Measurements from ENCODE around the gene BLACAT1. TPM values are rescaled to one million over a fixed set of nuclear protein-coding genes. Genes with fewer than 3 reads are reported as not detected.
A peak's percentile ranks its signal among the peaks of the same experiment; 100 is the strongest.
"Not testable (repeated sequence)": the region's sequence is repeated elsewhere in the genome, so short reads cannot be mapped to it uniquely, and the experiment has no call there.

The BLACAT1 gene
- total RNA-seq, 2 donors from 2014 or later = 6.8 TPM; not detected in 1

- H3K27me3 ChIP-seq (replicated peaks; ENCODE audit: insufficient read depth) = peaks cover 5% of the 10 kb centered on the region
Measured at GRCh38 chr1:205480349-205480985, 24.6 kb upstream of the BLACAT1 start.

GRCh38 chr1:205478985-205479384 lies 23.1 kb upstream of the BLACAT1 start:
- H3K36me3 ChIP-seq; H3K9me3 ChIP-seq; DNase-seq (ENCODE audit: low spot score); intact Hi-C loops (cut with DNase I); H3K4me1 ChIP-seq (replicated peaks); H3K4me3 ChIP-seq; H3K27ac ChIP-seq; H3K27me3 ChIP-seq (replicated peaks; ENCODE audit: insufficient read depth): not testable (repeated sequence)
- 96% methylated on average over 2 of the region's 2 CpGs for WGBS

More at GRCh38 chr1:205480349-205480985, 24.6 kb upstream of the BLACAT1 start:
- Histone ChIP-seq H3K36me3 (no peaks in the 10 kb centered on the region), H3K4me1 (replicated peaks) (no peaks in the 10 kb centered on the region), H3K4me3 (no peak overlapping the region), H3K9me3 (no peaks in the 10 kb centered on the region), H3K27ac (no peak overlapping the region)
- DNase-seq (ENCODE audit: low spot score) = no peak
- TF ChIP-seq POLR2AphosphoS5 (IDR thresholded peaks at IDR 0.05) (no peak), CTCF (IDR thresholded peaks at IDR 0.05) (no peak), POLR2A (IDR thresholded peaks at IDR 0.05) (no peak)
- intact Hi-C loops (cut with DNase I) = no loop called here
- whole genome bisulfite sequencing = 74% methylated on average over 17 of the region's 17 CpGs

GRCh38 chr1:205477759-205478247 lies 22.0 kb upstream of the BLACAT1 start:
- intact Hi-C loops (cut with DNase I) = no loop called here
- peak; percentile 84 for DNase-seq (ENCODE audit: low spot score)
- WGBS = 25% methylated on average over 7 of the region's 12 CpGs
- Histone ChIP-seq H3K9me3 (no peaks in the 10 kb centered on the region), H3K27me3 (replicated peaks; ENCODE audit: insufficient read depth) (peaks cover 5% of the 10 kb centered on the region), H3K4me3 (no peak overlapping the region), H3K27ac (peak overlapping the region; percentile 38 to 46), H3K4me1 (replicated peaks) (no peaks in the 10 kb centered on the region), H3K36me3 (no peaks in the 10 kb centered on the region)
- peak in 1 of 4 experiments; percentile 7 for TF ChIP-seq CTCF (IDR thresholded peaks at IDR 0.05)
- peak; percentile 82 for TF ChIP-seq POLR2AphosphoS5 (IDR thresholded peaks at IDR 0.05)
- no peak for TF ChIP-seq POLR2A (IDR thresholded peaks at IDR 0.05)

GRCh38 chr1:205477121-205477758 lies 21.4 kb upstream of the BLACAT1 start:
- Histone ChIP-seq H3K27me3 (replicated peaks; ENCODE audit: insufficient read depth) (peaks cover 3% of the 10 kb centered on the region), H3K4me3 (no peak overlapping the region), H3K36me3 (no peaks in the 10 kb centered on the region), H3K4me1 (replicated peaks) (no peaks in the 10 kb centered on the region), H3K27ac (peak overlapping the region; percentile 38 to 46), H3K9me3 (no peaks in the 10 kb centered on the region)
- TF ChIP-seq CTCF (IDR thresholded peaks at IDR 0.05) (no peak), POLR2A (IDR thresholded peaks at IDR 0.05) (no peak)
- intact Hi-C loops (cut with DNase I) = no loop called here
- DNase-seq (ENCODE audit: low spot score) = no peak
- 79% methylated on average over 5 of the region's 6 CpGs for WGBS

- H3K36me3 ChIP-seq = no peaks in the 10 kb centered on the region
- H3K27ac ChIP-seq = no peak overlapping the region
- DNase-seq (ENCODE audit: low spot score) = no peak
- 90% methylated on average over 4 of the region's 4 CpGs for WGBS
- no peaks in the 10 kb centered on the region for H3K9me3 ChIP-seq
- intact Hi-C loops (cut with DNase I) = no loop called here
- TF ChIP-seq POLR2A (IDR thresholded peaks at IDR 0.05) = no peak
- TF ChIP-seq POLR2AphosphoS5 (IDR thresholded peaks at IDR 0.05) = no peak
- no peak for TF ChIP-seq CTCF (IDR thresholded peaks at IDR 0.05)
- H3K27me3 ChIP-seq (replicated peaks; ENCODE audit: insufficient read depth) = peaks cover 3% of the 10 kb centered on the region
- H3K4me1 ChIP-seq (replicated peaks) = no peaks in the 10 kb centered on the region
- no peak overlapping the region for H3K4me3 ChIP-seq
Measured at GRCh38 chr1:205476648-205477047, 20.8 kb upstream of the BLACAT1 start.

Measured in prostate gland (tissue), 2 donors.